B cell (primary cell): ENCODE results near the gene TAX1BP1. TPM values are rescaled to one million over a fixed set of nuclear protein-coding genes. Genes with fewer than 3 reads are reported as not detected.

ENCODE experiments used
- ATAC-seq: fragments of 200-7000 bp; cut with Tn5 transposase; one replicate; pipeline ENCODE4 v1.10.0; 2021; ENCODE audit warnings: low read depth, mild to moderate bottlenecking, moderate number of reproducible peaks, moderate library complexity
- CTCF ChIA-PET: fragments of 350-600 bp; sonication (Branson Sonifier 250); formaldehyde crosslinking; loops from one replicate; lab custom pipeline; 2021; ENCODE audit warnings: antibody characterized with exemption, inconsistent platforms; lab: Charles Lee
- POLR2A ChIA-PET: fragments of 350-600 bp; sonication (Branson Sonifier 250); formaldehyde crosslinking; loops from one replicate; lab custom pipeline; 2021; ENCODE audit warnings: antibody characterized with exemption; lab: Charles Lee
- DNase-seq: peaks from one replicate; pipeline ENCODE4 v3.0.0; 2013
- H2AFZ ChIP-seq: 2 replicates; pipeline ENCODE4 v1.6.1; 2012; ENCODE audit warnings: mild to moderate bottlenecking, low read depth, low read length; ENCODE audit not compliant: insufficient read depth, poor library complexity, severe bottlenecking
- H3K27ac ChIP-seq, 2 donors: 1 replicate in 1 of 2; 2 replicates in 1 of 2; pipeline ENCODE4 v1.5.1; 2012 to 2013; ENCODE audit warnings: low read length in 2 of 2, mild to moderate bottlenecking in 2 of 2, moderate library complexity in 1 of 2
- H3K27me3 ChIP-seq, 4 experiments: fragments of 200-600 bp in 1 of 4; sonication (generic) in 1 of 4; replicated peaks in 1 of 4; 1 replicate in 2 of 4; 2 replicates in 2 of 4; pipeline versions ENCODE4 v1.6.1 to v1.7.0; 2013 to 2016; ENCODE audit warnings: low read length in 3 of 4, mild to moderate bottlenecking in 2 of 4, mixed read lengths in 1 of 4, moderate library complexity in 1 of 4; ENCODE audit not compliant: insufficient read depth in 4 of 4, control insufficient read depth in 3 of 4; ENCODE audit errors: control extremely low read depth in 1 of 4
- H3K36me3 ChIP-seq, 2 experiments: replicated peaks in 1 of 2; 1 replicate in 1 of 2; 2 replicates in 1 of 2; pipeline versions ENCODE4 v1.6.1 to v1.7.1; 2013; ENCODE audit warnings: low read length in 1 of 2; ENCODE audit not compliant: insufficient read depth in 2 of 2, control insufficient read depth in 1 of 2; ENCODE audit errors: control extremely low read depth in 1 of 2, extremely low read depth in 1 of 2
- H3K4me1 ChIP-seq, 2 donors: fragments of 200-600 bp in 1 of 2; sonication (generic) in 1 of 2; 1 replicate in 1 of 2; 2 replicates in 1 of 2; pipeline versions ENCODE4 v1.5.1 to v1.6.1; 2013 to 2017; ENCODE audit warnings: low read length in 2 of 2; ENCODE audit not compliant: control insufficient read depth in 2 of 2, insufficient read depth in 2 of 2
- H3K4me2 ChIP-seq: replicated peaks from 2 replicates; pipeline ENCODE3; 2012; ENCODE audit warnings: mild to moderate bottlenecking, low read depth, low read length; ENCODE audit not compliant: poor library complexity, severe bottlenecking
- H3K4me3 ChIP-seq, 5 experiments: fragments of 200-600 bp in 1 of 5; sonication (generic) in 1 of 5; 1 replicate in 3 of 5; 2 replicates in 2 of 5; pipeline versions ENCODE4 v1.5.1 to v1.7.0; 2011 to 2016; ENCODE audit warnings: low read length in 4 of 5, mild to moderate bottlenecking in 4 of 5, low read depth in 2 of 5, control low read depth in 1 of 5, moderate library complexity in 1 of 5; ENCODE audit not compliant: insufficient read depth in 1 of 5; ENCODE audit errors: control extremely low read depth in 1 of 5, extremely low read depth in 1 of 5
- H3K79me2 ChIP-seq: fragments of 200-600 bp; sonication (generic); one replicate; pipeline ENCODE4 v1.6.0; 2016; ENCODE audit warnings: low read length; ENCODE audit not compliant: control insufficient read depth, insufficient read depth
- H3K9ac ChIP-seq: fragments of 200-600 bp; sonication (generic); 2 replicates; pipeline ENCODE4 v1.6.1; 2017; ENCODE audit warnings: mild to moderate bottlenecking, low read length, moderate library complexity
- H3K9me3 ChIP-seq, 3 donors: one replicate each; pipeline versions ENCODE4 v1.6.1 to v1.7.1; 2013; ENCODE audit warnings: low read length in 2 of 3; ENCODE audit not compliant: control insufficient read depth in 2 of 3, insufficient read depth in 1 of 3; ENCODE audit errors: control extremely low read depth in 1 of 3
- H4K20me1 ChIP-seq: 2 replicates; pipeline ENCODE4 v1.6.0; 2012; ENCODE audit warnings: mild to moderate bottlenecking, low read length; ENCODE audit not compliant: insufficient read depth, control insufficient read depth, poor library complexity, severe bottlenecking
- H3K27ac Mint-ChIP-seq: one replicate; pipeline ENCODE4 v1.8.0; 2021; ENCODE audit warnings: mixed read lengths
- H3K27me3 Mint-ChIP-seq: one replicate; pipeline ENCODE4 v1.8.0; 2021; ENCODE audit warnings: mixed read lengths
- H3K4me1 Mint-ChIP-seq: one replicate; pipeline ENCODE4 v1.8.0; 2021; ENCODE audit warnings: mixed read lengths
- H3K4me3 Mint-ChIP-seq: one replicate; pipeline ENCODE4 v1.8.0; 2021; ENCODE audit warnings: mixed read lengths
- H3K9me3 Mint-ChIP-seq: one replicate; pipeline ENCODE4 v1.8.0; 2022; ENCODE audit warnings: mixed read lengths; ENCODE audit not compliant: insufficient read depth
- CTCF ChIP-seq: fragments of 200-600 bp; IDR thresholded peaks from one replicate; pipeline ENCODE4 v1.8.0; 2022; ENCODE audit warnings: antibody characterized with exemption, mild to moderate bottlenecking
- EZH2 ChIP-seq: IDR thresholded peaks from 2 replicates; pipeline ENCODE4 v1.6.1; 2012; ENCODE audit warnings: borderline replicate concordance, low read depth, mild to moderate bottlenecking, moderate library complexity, low read length; ENCODE audit not compliant: insufficient read depth, poor library complexity, severe bottlenecking
- WGBS: methylation state at CpG from one replicate; pipeline ENCODE4 v1.1.5; 2013; ENCODE audit warnings: missing lambda C conversion rate; ENCODE audit not compliant: insufficient coverage; 5-methylcytosine and 5-hydroxymethylcytosine counted together
- intact Hi-C: fragments of 100-400 bp; cut with micrococcal nuclease; formaldehyde crosslinking; loops from one replicate; pipeline ENCODE4 v1.10.0; 2022
- polyA plus RNA-seq: library from polyadenylated mRNA; depleted of rRNA; stranded (reverse); fragments of >200 nt; gene quantifications from 2 replicates; pipeline ENCODE4 v1.2.3, GENCODE V29; 2012
- total RNA-seq, 2 donors: library from RNA; stranded (reverse); fragments of 120-200 nt in 1 of 2; gene quantifications; 1 replicate in 1 of 2; 2 replicates in 1 of 2; pipeline versions ENCODE4 v1.2.3 to v1.2.4, GENCODE V29; 2013 to 2022

The TAX1BP1 gene
- total and polyA plus RNA-seq, 2 donors (not counting 1 experiment from before 2014, with no cell fraction given) = 43.1 to 104 TPM

GRCh38 chr7:27777662-27778061 is 37.7 kb downstream of the TAX1BP1 start:
- H3K36me3 ChIP-seq = peaks cover 8 to 14% of the 10 kb centered on the region in 2 experiments
- H3K27ac ChIP-seq = no peak overlapping the region
- POLR2A ChIA-PET = no interaction called here
- peaks cover 2% of the 10 kb centered on the region for H3K79me2 ChIP-seq
- intact Hi-C loops = no loop called here
- no peak overlapping the region for H3K4me2 ChIP-seq
- no peaks in the 10 kb centered on the region for H3K4me1 Mint-ChIP-seq
- no peak for ATAC-seq
- no peaks in the 10 kb centered on the region for H3K9me3 Mint-ChIP-seq
- CTCF ChIA-PET = interaction anchor here (0.8 to 1.2 kb wide), 4 partner anchors 87 to 582 kb away, joined by 3 to 4 read pairs (median 3); no protein-coding TSS in a partner anchor
- no peak overlapping the region for H2AFZ ChIP-seq
- no peak for DNase-seq
- WGBS = 100% methylated on average over 2 of the region's 2 CpGs
- H3K4me1 ChIP-seq = no peaks in the 10 kb centered on the region
- H3K27me3 Mint-ChIP-seq = no peaks in the 10 kb centered on the region
- no peaks in the 10 kb centered on the region for H3K27me3 ChIP-seq
- H3K4me3 Mint-ChIP-seq = no peak overlapping the region
- H3K27ac Mint-ChIP-seq = no peak overlapping the region
- no peak overlapping the region for H3K9ac ChIP-seq
- peaks cover 35% of the 10 kb centered on the region for H4K20me1 ChIP-seq
- no peak for TF ChIP-seq EZH2
- no peak for TF ChIP-seq CTCF
- H3K9me3 ChIP-seq = no peaks in the 10 kb centered on the region
- H3K4me3 ChIP-seq = no peak overlapping the region

GRCh38 chr7:27779873-27780272 is 39.9 kb downstream of the TAX1BP1 start:
- no peaks in the 10 kb centered on the region for H3K27me3 Mint-ChIP-seq
- intact Hi-C loops = no loop called here
- H3K9ac ChIP-seq = no peak overlapping the region
- H4K20me1 ChIP-seq = peaks cover 26% of the 10 kb centered on the region
- TF ChIP-seq EZH2 (no peak), CTCF (no peak)
- DNase-seq (no peak), ATAC-seq (no peak)
- no peaks in the 10 kb centered on the region for H3K27me3 ChIP-seq
- no peak overlapping the region for H3K27ac Mint-ChIP-seq
- H3K4me2 ChIP-seq = no peak overlapping the region
- H3K9me3 ChIP-seq = no peaks in the 10 kb centered on the region
- no peak overlapping the region for H2AFZ ChIP-seq
- H3K4me3 Mint-ChIP-seq = no peak overlapping the region
- H3K79me2 ChIP-seq = peaks cover 2% of the 10 kb centered on the region
- H3K36me3 ChIP-seq = peaks cover 8 to 10% of the 10 kb centered on the region in 2 experiments
- no peak overlapping the region for H3K27ac ChIP-seq
- no peaks in the 10 kb centered on the region for H3K9me3 Mint-ChIP-seq
- CTCF ChIA-PET = interaction anchor here (1.7 kb wide), 1 partner anchor 9 kb away, joined by 4 read pairs; no protein-coding TSS in a partner anchor
- POLR2A ChIA-PET = no interaction called here
- H3K4me1 ChIP-seq = no peaks in the 10 kb centered on the region
- no peaks in the 10 kb centered on the region for H3K4me1 Mint-ChIP-seq
- no peak overlapping the region for H3K4me3 ChIP-seq
